H1 (cell line): ENCODE measurements around the gene LTBP1. TPM values are rescaled to one million over a fixed set of nuclear protein-coding genes. Genes with fewer than 3 reads are reported as not detected.

ENCODE experiments used
- CTCF ChIA-PET: fragments of 300-600 bp; sonication (Branson Sonifier 250); formaldehyde crosslinking; loops from one replicate; lab custom pipeline; 2021; ENCODE audit not compliant: partially characterized antibody; lab: Charles Lee
- POLR2A ChIA-PET: fragments of 300-600 bp; sonication (Branson Sonifier 250); formaldehyde crosslinking; loops from one replicate; lab custom pipeline; 2021; ENCODE audit warnings: inconsistent platforms; ENCODE audit not compliant: partially characterized antibody; lab: Charles Lee
- DNase-seq, 2 experiments: peaks; one replicate each; pipeline versions ENCODE4 v3.0.0 to v3.0.0-alpha.2; 2010 to 2022; ENCODE audit warnings: low spot score in 2 of 2, low read depth in 1 of 2, mixed read lengths in 1 of 2
- FAIRE-seq: peaks from 2 replicates; lab custom pipeline; 2011; peaks lifted over from hg19 to GRCh38; lab: Jason Lieb, UNC
- H2AFZ ChIP-seq: 2 replicates; pipeline ENCODE4 v1.8.1; 2012; ENCODE audit warnings: low read length, inconsistent platforms
- H2AK5ac ChIP-seq: 2 replicates; pipeline ENCODE4 v1.6.1; 2013; ENCODE audit warnings: low read depth, low read length
- H2BK120ac ChIP-seq: replicated peaks from 2 replicates; pipeline ENCODE3; 2013; ENCODE audit warnings: low read depth, low read length, inconsistent platforms
- H2BK12ac ChIP-seq: 2 replicates; pipeline ENCODE4 v1.6.1; 2013; ENCODE audit warnings: low read depth, low read length
- H2BK15ac ChIP-seq: 2 replicates; pipeline ENCODE4 v1.6.1; 2013; ENCODE audit warnings: low read length
- H2BK20ac ChIP-seq: 2 replicates; pipeline ENCODE4 v1.6.1; 2013; ENCODE audit warnings: low read length
- H2BK5ac ChIP-seq: 2 replicates; pipeline ENCODE4 v1.6.1; 2013; ENCODE audit warnings: low read depth, low read length
- H3K14ac ChIP-seq: 2 replicates; pipeline ENCODE4 v1.6.1; 2013; ENCODE audit warnings: inconsistent platforms; ENCODE audit not compliant: insufficient read length
- H3K18ac ChIP-seq: 2 replicates; pipeline ENCODE4 v1.6.1; 2013; ENCODE audit warnings: low read length; ENCODE audit errors: extremely low read depth
- H3K23ac ChIP-seq: 2 replicates; pipeline ENCODE4 v1.6.1; 2013; ENCODE audit warnings: inconsistent platforms; ENCODE audit not compliant: insufficient read length
- H3K23me2 ChIP-seq: 2 replicates; pipeline ENCODE4 v1.6.1; 2013; ENCODE audit warnings: low read depth, low read length
- H3K27ac ChIP-seq: 2 replicates; pipeline ENCODE4 v1.6.1; 2011; ENCODE audit warnings: low read depth, low read length, inconsistent platforms
- H3K27me3 ChIP-seq, 4 experiments: replicated peaks in 1 of 4; 1 replicate in 1 of 4; 2 replicates in 3 of 4; pipeline versions ENCODE4 v1.6.1 to v1.8.1; 2011 to 2013; ENCODE audit warnings: low read length in 3 of 4, mild to moderate bottlenecking in 3 of 4, inconsistent platforms in 2 of 4, mixed read lengths in 2 of 4, moderate library complexity in 1 of 4; ENCODE audit not compliant: control insufficient read depth in 3 of 4, insufficient read depth in 3 of 4; ENCODE audit errors: extremely low read depth in 1 of 4
- H3K36me3 ChIP-seq, 4 experiments: 2 replicates each; pipeline versions ENCODE4 v1.6.1 to v1.8.1; 2011 to 2013; ENCODE audit warnings: mild to moderate bottlenecking in 4 of 4, low read length in 3 of 4, moderate library complexity in 2 of 4, control low read depth in 1 of 4, inconsistent platforms in 1 of 4; ENCODE audit not compliant: insufficient read depth in 4 of 4, control insufficient read depth in 2 of 4
- H3K4ac ChIP-seq: replicated peaks from 2 replicates; pipeline ENCODE3; 2013; ENCODE audit warnings: low read length, low read depth, mixed read lengths, inconsistent platforms; ENCODE audit not compliant: insufficient read length
- H3K4me1 ChIP-seq, 4 experiments: replicated peaks in 1 of 4; 1 replicate in 1 of 4; 2 replicates in 3 of 4; pipeline versions ENCODE4 v1.6.1 to v1.8.1; 2011 to 2013; ENCODE audit warnings: low read length in 3 of 4, inconsistent platforms in 2 of 4, mixed read lengths in 1 of 4; ENCODE audit not compliant: insufficient read depth in 4 of 4, control insufficient read depth in 3 of 4
- H3K4me2 ChIP-seq, 2 experiments: 2 replicates each; pipeline versions ENCODE4 v1.6.1 to v1.8.1; 2011 to 2013; ENCODE audit warnings: low read depth in 2 of 2, low read length in 2 of 2, control low read depth in 1 of 2, inconsistent platforms in 1 of 2, mild to moderate bottlenecking in 1 of 2; ENCODE audit not compliant: insufficient read depth in 1 of 2
- H3K4me3 ChIP-seq, 4 experiments: fragments of 200-600, 300-600 bp in 1 of 4; sonication (generic), shearing (Covaris generic), sonication (Bioruptor Twin) in 1 of 4; 2 replicates each; pipeline versions ENCODE4 v1.5.1 to v1.8.1; 2011 to 2016; ENCODE audit warnings: low read length in 4 of 4, low read depth in 3 of 4, control low read depth in 2 of 4, inconsistent platforms in 2 of 4, mild to moderate bottlenecking in 2 of 4, mixed read lengths in 1 of 4, moderate library complexity in 1 of 4; ENCODE audit not compliant: insufficient read depth in 2 of 4; ENCODE audit errors: extremely low read depth in 1 of 4
- H3K56ac ChIP-seq: replicated peaks from 2 replicates; pipeline ENCODE3; 2013; ENCODE audit warnings: low read depth, mild to moderate bottlenecking, mixed read lengths, low read length, inconsistent platforms; ENCODE audit not compliant: insufficient read length
- H3K79me1 ChIP-seq: 2 replicates; pipeline ENCODE4 v1.6.1; 2013; ENCODE audit warnings: low read depth, low read length, control low read depth
- H3K79me2 ChIP-seq, 2 experiments: 2 replicates each; pipeline versions ENCODE4 v1.6.1 to v1.8.1; 2012 to 2013; ENCODE audit warnings: low read length in 2 of 2, mild to moderate bottlenecking in 2 of 2, inconsistent platforms in 1 of 2; ENCODE audit not compliant: insufficient read depth in 2 of 2, control insufficient read depth in 1 of 2
- H3K9ac ChIP-seq, 4 experiments: replicated peaks in 1 of 4; 1 replicate in 1 of 4; 2 replicates in 3 of 4; pipeline versions ENCODE4 v1.6.1 to v1.8.1; 2011 to 2013; ENCODE audit warnings: low read depth in 3 of 4, low read length in 3 of 4, control low read depth in 2 of 4, mild to moderate bottlenecking in 2 of 4, moderate library complexity in 2 of 4, inconsistent platforms in 1 of 4; ENCODE audit errors: extremely low read depth in 1 of 4
- H3K9me3 ChIP-seq, 2 experiments: 2 replicates each; pipeline versions ENCODE4 v1.6.1 to v1.8.1; 2012 to 2013; ENCODE audit warnings: mild to moderate bottlenecking in 2 of 2, moderate library complexity in 2 of 2, control low read depth in 1 of 2, inconsistent platforms in 1 of 2, low read depth in 1 of 2, low read length in 1 of 2, mixed read lengths in 1 of 2; ENCODE audit not compliant: insufficient read depth in 2 of 2
- H4K20me1 ChIP-seq, 2 experiments: replicated peaks in 1 of 2; 2 replicates each; pipeline versions ENCODE3 to v1.8.1; 2011 to 2013; ENCODE audit warnings: inconsistent platforms in 2 of 2, low read length in 2 of 2, mild to moderate bottlenecking in 1 of 2; ENCODE audit not compliant: insufficient read depth in 2 of 2, control insufficient read depth in 1 of 2
- H4K5ac ChIP-seq: 2 replicates; pipeline ENCODE4 v1.6.1; 2013; ENCODE audit warnings: low read length, low read depth, mixed read lengths, inconsistent platforms; ENCODE audit not compliant: insufficient read length
- H4K8ac ChIP-seq: 2 replicates; pipeline ENCODE4 v1.8.0; 2013; ENCODE audit warnings: mild to moderate bottlenecking, moderate library complexity, low read length, inconsistent platforms; ENCODE audit not compliant: insufficient read depth; ENCODE audit errors: extremely low read depth
- H4K91ac ChIP-seq: replicated peaks from 2 replicates; pipeline ENCODE3; 2013; ENCODE audit warnings: low read length, mixed read lengths, inconsistent platforms; ENCODE audit not compliant: insufficient read length
- ASH2L ChIP-seq: fragments of 200-600, 300-600 bp; sonication (generic); IDR thresholded peaks from one replicate; pipeline ENCODE4 v1.7.1; 2017; ENCODE audit warnings: low read length
- CBX8 ChIP-seq: fragments of 300-800, 300-1000 bp; sonication (generic); IDR thresholded peaks from 2 replicates; pipeline ENCODE4 v1.7.1; 2016; ENCODE audit warnings: low read depth, low read length, borderline replicate concordance
- HDAC2 ChIP-seq, 2 experiments: fragments of 300-600 bp in 1 of 2; sonication (generic) in 1 of 2; IDR thresholded peaks; 2 replicates each; pipeline ENCODE4 v1.6.1; 2011 to 2012; ENCODE audit warnings: low read depth in 2 of 2, low read length in 2 of 2, mild to moderate bottlenecking in 2 of 2, moderate library complexity in 2 of 2, borderline replicate concordance in 1 of 2, inconsistent platforms in 1 of 2
- POU5F1 ChIP-seq: IDR thresholded peaks from 2 replicates; pipeline ENCODE4 v1.6.1; 2011; ENCODE audit warnings: low read depth, mild to moderate bottlenecking, low read length, moderate library complexity
- SIX5 ChIP-seq: IDR thresholded peaks from 2 replicates; pipeline ENCODE4 v1.6.1; 2011; ENCODE audit warnings: mild to moderate bottlenecking, low read depth, low read length
- SP1 ChIP-seq: IDR thresholded peaks from 2 replicates; pipeline ENCODE4 v1.6.1; 2011; ENCODE audit warnings: low read depth, low read length
- TAF1 ChIP-seq: IDR thresholded peaks from 2 replicates; pipeline ENCODE4 v1.6.1; 2011; ENCODE audit warnings: mild to moderate bottlenecking, low read depth, low read length
- TBP ChIP-seq: IDR thresholded peaks from 2 replicates; pipeline ENCODE4 v1.6.1; 2011; ENCODE audit warnings: low read depth, low read length, improper control_type of control experiment
- TCF12 ChIP-seq: IDR thresholded peaks from 2 replicates; pipeline ENCODE4 v1.6.1; 2011; ENCODE audit warnings: low read depth, mild to moderate bottlenecking, low read length
- TEAD4 ChIP-seq: IDR thresholded peaks from 2 replicates; pipeline ENCODE4 v1.6.1; 2012; ENCODE audit warnings: low read depth, low read length, inconsistent platforms, mixed read lengths
- YY1 ChIP-seq: IDR thresholded peaks from 2 replicates; pipeline ENCODE4 v1.6.1; 2011; ENCODE audit warnings: low read depth, mild to moderate bottlenecking, low read length
- WGBS, 2 experiments: shearing (Covaris generic) in 1 of 2; methylation state at CpG; one replicate each; pipeline versions ENCODE4 v1.1.6 to v1.1.7; 2013 to 2015; ENCODE audit warnings: low lambda C conversion rate in 2 of 2, mixed read lengths in 2 of 2, inconsistent platforms in 1 of 2, low coverage in 1 of 2, missing lambda C conversion rate in 1 of 2; ENCODE audit not compliant: insufficient replicate concordance in 2 of 2, insufficient coverage in 1 of 2, insufficient read length in 1 of 2; ENCODE audit errors: extremely low coverage in 1 of 2, missing lambda C conversion rate in 1 of 2; 5-methylcytosine and 5-hydroxymethylcytosine counted together
- polyA plus RNA-seq, 7 experiments: library from polyadenylated mRNA; depleted of rRNA in 3 of 7; stranded (reverse) in 5 of 7; unstranded in 2 of 7; fragments of >200 nt in 5 of 7; fragments of 200-250 nt in 2 of 7; gene quantifications; 1 replicate in 5 of 7; 2 replicates in 1 of 7; 4 replicates in 1 of 7; pipeline versions ENCODE4 v1.2.1 to v1.2.3, GENCODE V29; 2011 to 2013; ENCODE audit warnings: missing spikeins in 2 of 7, mixed read lengths in 2 of 7
- total RNA-seq: library from RNA; stranded (reverse); fragmentation: NEBNext Ultra II Directional; extraction: Animal tissue kit (Norgen Biotek cat#: 25700); gene quantifications from 2 replicates; pipeline ENCODE4 v1.2.1, GENCODE V29; 2021
- TF ChIP-seq, protein P1 (sequence below): IDR thresholded peaks from 2 replicates; pipeline ENCODE4 v1.6.1; 2011; ENCODE audit warnings: low read depth, mild to moderate bottlenecking, low read length; ENCODE audit not compliant: insufficient read depth

LTBP1 gene
- total and polyA plus RNA-seq, 2 of the 8 experiments (the other 6 are each of a cell fraction or from before 2014, with no cell fraction given), result 15.4 to 24.7 TPM

DNA sequence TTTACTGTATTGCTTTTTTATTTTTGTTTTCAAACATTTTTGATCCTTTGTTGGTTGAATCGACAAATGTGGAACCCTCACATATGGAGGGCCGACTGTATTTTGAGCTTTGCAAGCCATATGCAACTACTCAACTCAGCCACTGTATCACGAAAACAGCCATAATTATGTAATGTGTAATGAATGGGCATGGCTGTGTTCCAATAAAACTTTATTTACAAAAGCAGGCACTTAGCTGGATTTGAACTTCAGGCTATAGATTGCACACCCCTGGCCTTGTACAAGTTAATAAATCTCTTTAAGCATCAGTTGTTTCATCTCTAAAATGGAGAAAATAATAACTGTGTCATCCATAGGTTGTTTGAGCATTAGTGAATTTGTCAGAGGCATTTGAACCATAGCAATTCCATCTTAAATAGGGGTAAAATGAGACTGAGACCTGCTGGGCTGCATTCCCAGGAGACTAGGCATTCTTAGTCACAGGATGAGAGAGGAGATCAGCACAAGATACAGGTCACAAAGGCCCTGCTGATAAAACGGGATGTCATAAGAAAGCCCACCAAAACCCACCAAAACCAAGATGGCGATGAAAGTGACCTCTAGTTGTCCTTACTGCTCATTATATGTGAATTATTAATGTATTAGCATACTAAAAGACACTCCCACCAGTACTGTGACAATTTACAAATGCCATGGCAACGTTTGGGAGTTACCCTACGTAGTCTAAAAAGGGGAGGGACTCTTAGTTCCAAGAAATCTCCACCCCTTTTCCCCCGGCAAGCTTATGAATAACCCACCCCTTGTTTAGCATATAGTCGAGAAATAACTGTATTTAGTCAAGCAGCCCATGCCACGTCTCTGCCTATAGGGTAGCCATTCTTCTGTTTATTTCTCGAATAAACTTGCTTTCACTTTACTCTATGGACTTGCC is 13.7 kb upstream of the LTBP1 start:
- no peaks in the 10 kb centered on the region for H3K27me3 ChIP-seq
- no peak overlapping the region for H3K4me3 ChIP-seq
- no peaks in the 10 kb centered on the region for H3K36me3 ChIP-seq
- POLR2A ChIA-PET, result interaction anchor here (1.0 to 1.1 kb wide), 2 partner anchors 12 to 14 kb away, joined by 3 read pairs; no protein-coding TSS in a partner anchor
- H2BK20ac ChIP-seq, result no peak overlapping the region
- no peak overlapping the region; the same call in 1 of the 2 replicates for H3K18ac ChIP-seq
- no peak overlapping the region for H2BK15ac ChIP-seq
- H4K91ac ChIP-seq, result no peak overlapping the region
- H2BK120ac ChIP-seq, result no peak overlapping the region
- no peaks in the 10 kb centered on the region for H3K79me2 ChIP-seq
- no peaks in the 10 kb centered on the region for H3K23me2 ChIP-seq
- H3K4me1 ChIP-seq, result peaks cover 0 to 15% (median 6%) of the 10 kb centered on the region in 4 experiments; a peak in 6 of 7 replicates
- no peak overlapping the region for H4K5ac ChIP-seq
- no peak for FAIRE-seq
- no peak overlapping the region for H3K56ac ChIP-seq
- WGBS, 2 experiments, result 84% methylated on average over 11 of the region's 11 CpGs; no CpG with 5 or more reads in 1 of the 2 experiments
- H4K8ac ChIP-seq, result no peak overlapping the region
- H3K23ac ChIP-seq, result no peak overlapping the region
- no peaks in the 10 kb centered on the region for H3K79me1 ChIP-seq
- no peak overlapping the region for H3K14ac ChIP-seq
- no peak overlapping the region for H2AK5ac ChIP-seq
- H3K9me3 ChIP-seq, result no peaks in the 10 kb centered on the region
- H4K20me1 ChIP-seq, result no peaks in the 10 kb centered on the region
- no peak overlapping the region for H3K4ac ChIP-seq
- no peak overlapping the region for H2BK12ac ChIP-seq
- no peak overlapping the region for H3K27ac ChIP-seq
- CTCF ChIA-PET, result interaction anchor here (1.2 to 2.5 kb wide), 5 partner anchors 8 to 447 kb away, joined by 3 to 9 read pairs (median 5); no protein-coding TSS in a partner anchor
- H3K9ac ChIP-seq, result no peak overlapping the region
- peak overlapping the region; percentile 21; the same call in 1 of the 2 replicates for H2BK5ac ChIP-seq
- 0 out of 4 replicates have a peak overlapping the region, but pooled peaks of 1 of the 2 experiments have one; percentile 15 for H3K4me2 ChIP-seq
- no peak overlapping the region for H2AFZ ChIP-seq
- peak in 1 of 2 experiments; percentile 32 for DNase-seq
- no peak for TF ChIP-seq TEAD4
- no peak for TF ChIP-seq POU5F1
- TF ChIP-seq YY1, result no peak
- TF ChIP-seq HDAC2 (IDR thresholded peaks at IDR 0.05; ENCODE audit: borderline replicate concordance in 1 of 2, low read depth in 2 of 2, low read length in 2 of 2), result no peak
- TF ChIP-seq, protein P1, sequence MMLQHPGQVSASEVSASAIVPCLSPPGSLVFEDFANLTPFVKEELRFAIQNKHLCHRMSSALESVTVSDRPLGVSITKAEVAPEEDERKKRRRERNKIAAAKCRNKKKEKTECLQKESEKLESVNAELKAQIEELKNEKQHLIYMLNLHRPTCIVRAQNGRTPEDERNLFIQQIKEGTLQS, result no peak
- no peak for TF ChIP-seq TCF12
- no peak for TF ChIP-seq CBX8
- no peak for TF ChIP-seq SP1
- TF ChIP-seq ASH2L, result no peak
- TF ChIP-seq TBP, result no peak
- no peak for TF ChIP-seq SIX5
- TF ChIP-seq TAF1, result no peak
